Upper lobe of left lung (tissue), 6 donors: ENCODE measurements around the gene SUPT3H. TPM values are rescaled to one million over a fixed set of nuclear protein-coding genes. Genes with fewer than 3 reads are reported as not detected.
"Not testable (repeated sequence)": the region's sequence is repeated elsewhere in the genome, so short reads cannot be mapped to it uniquely, and the experiment has no call there.

Experiments
- ATAC-seq, 2 donors: fragments of 200-7000 bp; cut with Tn5 transposase; one replicate each; pipeline ENCODE4 v1.9.1; 2022; ENCODE audit warnings: mild to moderate bottlenecking in 2 of 2, moderate library complexity in 2 of 2; ENCODE audit not compliant: low FRiP score in 2 of 2
- DNase-seq, 2 donors: peaks; one replicate each; pipeline ENCODE4 v3.0.0-alpha.2; 2019 to 2020
- H3K27ac ChIP-seq, 4 donors: fragments of 200-600 bp; sonication (generic); one replicate each; pipeline ENCODE4 v1.5.1; 2016 to 2019
- H3K27me3 ChIP-seq, 4 donors: fragments of 200-600 bp; sonication (generic); one replicate each; pipeline ENCODE4 v1.5.1; 2017 to 2019
- H3K36me3 ChIP-seq, 4 donors: fragments of 200-600 bp; sonication (generic); one replicate each; pipeline ENCODE4 v1.5.1; 2016 to 2019
- H3K4me1 ChIP-seq, 4 donors: fragments of 200-600 bp; sonication (generic); one replicate each; pipeline ENCODE4 v1.5.1; 2018 to 2019
- H3K4me3 ChIP-seq, 4 donors: fragments of 200-600 bp; sonication (generic); one replicate each; pipeline ENCODE4 v1.5.1; 2017 to 2019; ENCODE audit warnings: mild to moderate bottlenecking in 2 of 4, moderate library complexity in 1 of 4
- H3K9me3 ChIP-seq, 4 donors: fragments of 200-600 bp; sonication (generic); one replicate each; pipeline ENCODE4 v1.5.1; 2018 to 2019
- CTCF ChIP-seq, 6 experiments: fragments of 450-650 bp in 4 of 6; fragments of 200-600 bp in 2 of 6; sonication (generic) in 2 of 6; IDR thresholded peaks; one replicate each; pipeline ENCODE4 v1.5.1; 2016 to 2019; ENCODE audit warnings: antibody characterized with exemption in 6 of 6
- EP300 ChIP-seq, 4 donors: sonication (generic); formaldehyde crosslinking; IDR thresholded peaks; one replicate each; pipeline ENCODE4 v1.5.1; 2017; ENCODE audit warnings: antibody characterized with exemption in 4 of 4, control low read depth in 2 of 4
- POLR2A ChIP-seq, 4 donors: fragments of 450-650 bp; IDR thresholded peaks; one replicate each; pipeline ENCODE4 v1.5.1; 2016 to 2017; ENCODE audit warnings: antibody characterized with exemption in 4 of 4, mild to moderate bottlenecking in 2 of 4
- POLR2AphosphoS5 ChIP-seq, 2 donors: sonication (generic); formaldehyde crosslinking; IDR thresholded peaks; one replicate each; pipeline ENCODE4 v1.5.1; 2017; ENCODE audit warnings: antibody characterized with exemption in 2 of 2
- WGBS, 2 donors: methylation state at CpG; one replicate each; pipeline ENCODE4 v1.1.5; 2017 to 2018; 5-methylcytosine and 5-hydroxymethylcytosine counted together
- total RNA-seq, 6 donors: library from RNA; depleted of rRNA in 4 of 6; stranded (reverse); fragments of >200 nt in 4 of 6; gene quantifications; one replicate each; pipeline versions ENCODE4 v1.1.0 to v1.2.1, GENCODE V29; 2016 to 2021
- donor health status: DM: no; HTN: no; CAD: no; lungs with moderate emphysema.
- donor health status: DM: no; HTN: yes; CAD: no; lungs with severe emphysema.

The SUPT3H gene
- total RNA-seq, 6 donors from 2014 or later: 6.4 to 45.1 (median 8.9) TPM

- TF ChIP-seq POLR2A (IDR thresholded peaks at IDR 0.05) (no peak), POLR2AphosphoS5 (IDR thresholded peaks at IDR 0.05) (no peak), CTCF (IDR thresholded peaks at IDR 0.05) (no peak), EP300 (IDR thresholded peaks at IDR 0.05) (no peak)
- no peak for ATAC-seq
- WGBS, 2 donors: 91 to 93% methylated on average over 4 of the region's 4 CpGs
- Histone ChIP-seq H3K4me1 (no peaks in the 10 kb centered on the region), H3K27ac (no peak overlapping the region), H3K4me3 (no peak overlapping the region), H3K36me3 (no peaks in the 10 kb centered on the region), H3K27me3 (no peaks in the 10 kb centered on the region), H3K9me3 (no peaks in the 10 kb centered on the region)
- no peak for DNase-seq
Observed at GRCh38 chr6:45191414-45191813, 186.3 kb downstream of the SUPT3H start.

GRCh38 chr6:45187836-45188235, 189.9 kb downstream of the SUPT3H start:
- TF ChIP-seq EP300 (IDR thresholded peaks at IDR 0.05): no peak
- TF ChIP-seq POLR2A (IDR thresholded peaks at IDR 0.05): no peak
- TF ChIP-seq CTCF (IDR thresholded peaks at IDR 0.05): no peak
- no peak for TF ChIP-seq POLR2AphosphoS5 (IDR thresholded peaks at IDR 0.05)
- WGBS, 2 donors: 89 to 95% methylated on average over 2 of the region's 2 CpGs
- no peak for DNase-seq
- Histone ChIP-seq H3K4me3 (no peak overlapping the region), H3K27me3 (no peaks in the 10 kb centered on the region), H3K36me3 (no peaks in the 10 kb centered on the region), H3K27ac (no peak overlapping the region), H3K9me3 (no peaks in the 10 kb centered on the region), H3K4me1 (no peaks in the 10 kb centered on the region)
- ATAC-seq: no peak

GRCh38 chr6:45185403-45186251, 192.1 kb downstream of the SUPT3H start:
- TF ChIP-seq EP300 (IDR thresholded peaks at IDR 0.05) (no peak), POLR2A (IDR thresholded peaks at IDR 0.05) (no peak), POLR2AphosphoS5 (IDR thresholded peaks at IDR 0.05) (no peak), CTCF (IDR thresholded peaks at IDR 0.05) (no peak)

GRCh38 chr6:45184937-45185336, 192.8 kb downstream of the SUPT3H start:
- ATAC-seq (no peak), DNase-seq (no peak)
- TF ChIP-seq EP300 (IDR thresholded peaks at IDR 0.05): no peak
- no peak for TF ChIP-seq POLR2AphosphoS5 (IDR thresholded peaks at IDR 0.05)
- TF ChIP-seq POLR2A (IDR thresholded peaks at IDR 0.05): no peak
- TF ChIP-seq CTCF (IDR thresholded peaks at IDR 0.05): no peak
- Histone ChIP-seq H3K27me3 (no peaks in the 10 kb centered on the region), H3K36me3 (no peaks in the 10 kb centered on the region), H3K27ac (no peak overlapping the region), H3K4me1 (no peaks in the 10 kb centered on the region), H3K4me3 (no peak overlapping the region), H3K9me3 (no peaks in the 10 kb centered on the region)
- WGBS, 2 donors: 92% methylated on average over 4 of the region's 4 CpGs

More at GRCh38 chr6:45185403-45186251, 192.1 kb downstream of the SUPT3H start:
- Histone ChIP-seq H3K36me3 (no peaks in the 10 kb centered on the region), H3K27ac (no peak overlapping the region), H3K4me1 (no peaks in the 10 kb centered on the region), H3K9me3 (no peaks in the 10 kb centered on the region), H3K4me3 (no peak overlapping the region), H3K27me3 (no peaks in the 10 kb centered on the region)
- WGBS, 2 donors: 72 to 91% methylated on average over 2 of the region's 2 CpGs
- no peak for DNase-seq
- ATAC-seq: no peak

GRCh38 chr6:45184040-45184439, 193.7 kb downstream of the SUPT3H start:
- DNase-seq: no peak
- Histone ChIP-seq H3K27me3 (no peaks in the 10 kb centered on the region), H3K4me1 (no peaks in the 10 kb centered on the region), H3K4me3 (no peak overlapping the region), H3K36me3 (no peaks in the 10 kb centered on the region), H3K27ac (no peak overlapping the region), H3K9me3 (no peaks in the 10 kb centered on the region)
- TF ChIP-seq POLR2A (IDR thresholded peaks at IDR 0.05): no peak
- TF ChIP-seq POLR2AphosphoS5 (IDR thresholded peaks at IDR 0.05): no peak
- 88 to 89% methylated on average over 4 of the region's 4 CpGs for WGBS, 2 donors
- ATAC-seq: no peak

- not testable (repeated sequence) for H3K4me1 ChIP-seq, H3K27ac ChIP-seq, DNase-seq, H3K27me3 ChIP-seq, H3K4me3 ChIP-seq, ATAC-seq, H3K36me3 ChIP-seq, H3K9me3 ChIP-seq
- no CpG with 5 or more reads among the region's 9 CpGs for WGBS, 2 donors
Observed at GRCh38 chr6:45176373-45176772, 201.4 kb downstream of the SUPT3H start.
